Keratinocyte (primary cell): ENCODE results near the gene TRIP6.

Source experiments
- EZH2 ChIP-seq: IDR thresholded peaks from one replicate; pipeline ENCODE4 v1.6.1; 2012; ENCODE audit warnings: inconsistent platforms, mild to moderate bottlenecking, low read length, moderate library complexity
- TF ChIP-seq, protein P1 (sequence below), 3 experiments: IDR thresholded peaks in 1 of 3; conservative IDR thresholded peaks in 1 of 3; optimal IDR thresholded peaks in 1 of 3; 2 replicates in 2 of 3; 3 replicates in 1 of 3; pipeline versions ENCODE3 to v1.5.1; 2011; ENCODE audit warnings: low read length in 3 of 3, mild to moderate bottlenecking in 3 of 3, moderate library complexity in 2 of 3, control low read depth in 1 of 3, inconsistent platforms in 1 of 3; ENCODE audit not compliant: insufficient read depth in 2 of 3; ENCODE audit errors: extremely low read depth in 1 of 3

DNA sequence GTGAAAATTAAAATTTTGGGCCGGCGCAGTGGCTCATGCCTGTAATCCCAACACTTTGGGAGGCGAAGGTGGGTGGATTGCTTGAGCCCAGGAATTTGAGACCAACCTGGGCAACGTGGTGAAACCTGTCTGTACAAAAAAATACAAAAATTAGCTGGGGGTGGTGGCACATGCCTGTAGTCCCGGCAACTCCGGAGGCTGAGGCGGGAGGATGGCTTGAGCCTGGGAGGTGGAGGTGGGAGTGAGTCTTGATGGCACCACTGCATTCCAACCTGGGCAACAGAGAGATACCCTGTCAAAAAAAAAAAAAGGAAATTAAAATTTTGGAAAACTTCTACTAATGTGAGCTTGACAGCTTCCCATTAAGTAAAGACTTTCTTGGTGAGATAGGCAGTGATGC, 10.8 kb downstream of the TRIP6 start:
- TF ChIP-seq, protein P1, sequence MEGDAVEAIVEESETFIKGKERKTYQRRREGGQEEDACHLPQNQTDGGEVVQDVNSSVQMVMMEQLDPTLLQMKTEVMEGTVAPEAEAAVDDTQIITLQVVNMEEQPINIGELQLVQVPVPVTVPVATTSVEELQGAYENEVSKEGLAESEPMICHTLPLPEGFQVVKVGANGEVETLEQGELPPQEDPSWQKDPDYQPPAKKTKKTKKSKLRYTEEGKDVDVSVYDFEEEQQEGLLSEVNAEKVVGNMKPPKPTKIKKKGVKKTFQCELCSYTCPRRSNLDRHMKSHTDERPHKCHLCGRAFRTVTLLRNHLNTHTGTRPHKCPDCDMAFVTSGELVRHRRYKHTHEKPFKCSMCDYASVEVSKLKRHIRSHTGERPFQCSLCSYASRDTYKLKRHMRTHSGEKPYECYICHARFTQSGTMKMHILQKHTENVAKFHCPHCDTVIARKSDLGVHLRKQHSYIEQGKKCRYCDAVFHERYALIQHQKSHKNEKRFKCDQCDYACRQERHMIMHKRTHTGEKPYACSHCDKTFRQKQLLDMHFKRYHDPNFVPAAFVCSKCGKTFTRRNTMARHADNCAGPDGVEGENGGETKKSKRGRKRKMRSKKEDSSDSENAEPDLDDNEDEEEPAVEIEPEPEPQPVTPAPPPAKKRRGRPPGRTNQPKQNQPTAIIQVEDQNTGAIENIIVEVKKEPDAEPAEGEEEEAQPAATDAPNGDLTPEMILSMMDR (optimal IDR thresholded peaks at IDR 0.05 in 1 of 3, IDR thresholded peaks at IDR 0.05 in 1 of 3, conservative IDR thresholded peaks at IDR 0.05 in 1 of 3; ENCODE audit: extremely low read depth in 1 of 3, insufficient read depth in 2 of 3, low read length in 3 of 3) = no peak
- TF ChIP-seq EZH2 = no peak
